ENCODE data around the gene STX10. TPM values are rescaled to one million over a fixed set of nuclear protein-coding genes. Genes with fewer than 3 reads are reported as not detected.

STX10 gene
- total RNA-seq, 1 experiment from 2014 or later: 179 TPM

DNA sequence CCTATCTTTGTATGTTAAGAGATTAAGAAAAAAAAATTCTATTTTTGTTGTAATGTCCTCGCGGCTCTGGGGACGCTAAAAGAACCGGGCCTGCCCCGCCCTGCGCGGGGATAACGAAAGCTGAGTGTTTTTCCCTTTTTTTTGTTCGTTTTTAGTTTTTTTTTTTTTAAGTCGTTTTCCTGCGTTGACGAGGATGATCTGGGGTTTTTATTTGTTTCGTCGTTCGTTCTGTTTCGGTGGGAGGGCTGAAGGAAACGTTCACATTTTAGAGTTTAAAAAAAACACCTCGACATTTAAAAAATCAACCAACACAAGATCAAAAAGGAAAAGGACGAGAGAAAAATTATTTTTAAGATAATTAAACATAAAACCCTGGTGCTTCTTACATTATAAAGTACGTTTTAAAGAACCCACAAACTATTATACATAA, 53.1 kb downstream of the STX10 start:
- no peaks in the 10 kb centered on the region for H3K79me2 ChIP-seq (ENCODE audit: low read length)
- TF ChIP-seq EZH2phosphoT487 (IDR thresholded peaks at IDR 0.05; ENCODE audit: borderline replicate concordance, low read length) (no peak), CTCF (conservative IDR thresholded peaks at IDR 0.05; ENCODE audit: low read depth, low read length) (no peak), EZH2 (IDR thresholded peaks at IDR 0.05; ENCODE audit: low read length, unreplicated experiment) (no peak)
- CTCF ChIA-PET: interaction anchor here (1.7 kb wide), 1 partner anchor 120 kb away, joined by 9 read pairs; no protein-coding TSS in a partner anchor
- H3K4me2 ChIP-seq (ENCODE audit: low read length): peak overlapping the region; percentile 83; the same call in 1 of the 2 replicates
- H3K9me3 ChIP-seq (ENCODE audit: low read length): no peaks in the 10 kb centered on the region
- H3K9me2 ChIP-seq (replicated peaks; ENCODE audit: low read length): no peaks in the 10 kb centered on the region
- no peaks in the 10 kb centered on the region for H3K36me3 ChIP-seq (ENCODE audit: low read depth, low read length)
- BruUV-seq (replicated peaks): TSS peak; percentile 42
- DNase-seq (no peak), ATAC-seq (no peak)
- H3K27me3 ChIP-seq (ENCODE audit: low read length): no peaks in the 10 kb centered on the region
- POLR2A ChIA-PET (ENCODE audit: unreplicated experiment): no interaction called here
- no peak overlapping the region for H3K27ac ChIP-seq (ENCODE audit: low read length)
- no peak overlapping the region for H3K9ac ChIP-seq (ENCODE audit: low read length)
- no peak overlapping the region for H2AFZ ChIP-seq (ENCODE audit: low read length)
- no peaks in the 10 kb centered on the region for H4K20me1 ChIP-seq (ENCODE audit: low read length)
- H3F3A ChIP-seq (ENCODE audit: low read length, unreplicated experiment): no peaks in the 10 kb centered on the region
- intact Hi-C loops (cut with micrococcal nuclease): no loop called here
- H3K4me1 ChIP-seq (ENCODE audit: insufficient read depth, low read length): peaks cover 11% of the 10 kb centered on the region; the same call in 1 of the 2 replicates
- H3K4me3 ChIP-seq (ENCODE audit: low read length): peak overlapping the region; percentile 49; the same call in 1 of the 2 replicates

- H3K4me2 ChIP-seq (ENCODE audit: low read length): peak overlapping the region; percentile 83
- H3K27ac ChIP-seq (ENCODE audit: low read length): no peak overlapping the region
- TF ChIP-seq CTCF (conservative IDR thresholded peaks at IDR 0.05; ENCODE audit: low read depth, low read length) (peak; percentile 42; the same call in 1 of the 2 replicates), EZH2 (IDR thresholded peaks at IDR 0.05; ENCODE audit: low read length, unreplicated experiment) (no peak)
- H4K20me1 ChIP-seq (ENCODE audit: low read length): no peaks in the 10 kb centered on the region
- intact Hi-C loops (cut with micrococcal nuclease): no loop called here
- no peaks in the 10 kb centered on the region for H3K27me3 ChIP-seq (ENCODE audit: low read length)
- ChIA-PET CTCF (interaction anchor here (0.6 to 1.7 kb wide), 3 partner anchors 112 to 131 kb away, joined by 4 to 9 read pairs (median 7); no protein-coding TSS in a partner anchor), POLR2A (ENCODE audit: unreplicated experiment) (no interaction called here)
- peak overlapping the region; percentile 67 for H3K4me3 ChIP-seq (ENCODE audit: low read length)
- DNase-seq (peak; percentile 46), ATAC-seq (peak; percentile 18)
- H3K9me2 ChIP-seq (replicated peaks; ENCODE audit: low read length): no peaks in the 10 kb centered on the region
- H3K4me1 ChIP-seq (ENCODE audit: insufficient read depth, low read length): peaks cover 11% of the 10 kb centered on the region; the same call in 1 of the 2 replicates
- BruUV-seq (replicated peaks): no TSS peak
- H3K9ac ChIP-seq (ENCODE audit: low read length): peak overlapping the region; percentile 25
- no peaks in the 10 kb centered on the region for H3F3A ChIP-seq (ENCODE audit: low read length, unreplicated experiment)
- H3K9me3 ChIP-seq (ENCODE audit: low read length): no peaks in the 10 kb centered on the region
- no peaks in the 10 kb centered on the region for H3K79me2 ChIP-seq (ENCODE audit: low read length)
- no peaks in the 10 kb centered on the region for H3K36me3 ChIP-seq (ENCODE audit: low read depth, low read length)
- peak overlapping the region; percentile 73 for H2AFZ ChIP-seq (ENCODE audit: low read length)
Observed at GRCh38 chr19:13095934-13096927, 53.9 kb downstream of the STX10 start.
